22Rv1 (cell line): ENCODE measurements around the gene RNF220.

Experiments
- ZFX ChIP-seq: fragments of 450-650 bp; IDR thresholded peaks from 2 replicates; pipeline ENCODE4 v1.6.1; 2017; ENCODE audit warnings: antibody characterized with exemption, borderline replicate concordance
- TF ChIP-seq, protein P1 (sequence below): fragments of 450-650 bp; IDR thresholded peaks from 2 replicates; pipeline ENCODE4 v1.5.1; 2017; ENCODE audit warnings: mild to moderate bottlenecking

DNA sequence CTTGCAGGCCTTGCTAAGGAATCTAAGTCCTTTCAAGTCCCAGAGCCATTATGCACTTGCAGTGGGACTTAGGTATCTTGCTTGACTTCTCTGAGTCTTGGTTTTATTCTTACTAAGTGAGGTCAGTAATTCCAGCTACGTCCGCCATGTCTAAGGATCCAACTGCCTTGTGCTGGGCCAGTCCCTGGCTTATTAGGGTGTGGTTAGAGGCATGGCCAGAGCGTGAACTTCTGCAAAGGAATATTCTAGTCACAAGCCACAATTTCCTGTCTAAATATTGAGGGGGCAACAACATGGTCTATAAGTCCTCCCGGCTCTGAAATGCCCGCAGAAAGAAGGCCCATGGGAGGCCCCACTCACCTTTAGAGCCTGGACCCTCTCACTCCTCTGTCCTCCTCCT is 186.3 kb downstream of the RNF220 start:
- TF ChIP-seq, protein P1, sequence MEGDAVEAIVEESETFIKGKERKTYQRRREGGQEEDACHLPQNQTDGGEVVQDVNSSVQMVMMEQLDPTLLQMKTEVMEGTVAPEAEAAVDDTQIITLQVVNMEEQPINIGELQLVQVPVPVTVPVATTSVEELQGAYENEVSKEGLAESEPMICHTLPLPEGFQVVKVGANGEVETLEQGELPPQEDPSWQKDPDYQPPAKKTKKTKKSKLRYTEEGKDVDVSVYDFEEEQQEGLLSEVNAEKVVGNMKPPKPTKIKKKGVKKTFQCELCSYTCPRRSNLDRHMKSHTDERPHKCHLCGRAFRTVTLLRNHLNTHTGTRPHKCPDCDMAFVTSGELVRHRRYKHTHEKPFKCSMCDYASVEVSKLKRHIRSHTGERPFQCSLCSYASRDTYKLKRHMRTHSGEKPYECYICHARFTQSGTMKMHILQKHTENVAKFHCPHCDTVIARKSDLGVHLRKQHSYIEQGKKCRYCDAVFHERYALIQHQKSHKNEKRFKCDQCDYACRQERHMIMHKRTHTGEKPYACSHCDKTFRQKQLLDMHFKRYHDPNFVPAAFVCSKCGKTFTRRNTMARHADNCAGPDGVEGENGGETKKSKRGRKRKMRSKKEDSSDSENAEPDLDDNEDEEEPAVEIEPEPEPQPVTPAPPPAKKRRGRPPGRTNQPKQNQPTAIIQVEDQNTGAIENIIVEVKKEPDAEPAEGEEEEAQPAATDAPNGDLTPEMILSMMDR = no peak
- no peak for TF ChIP-seq ZFX
